GM23338 (cell line): ENCODE results near the gene RXYLT1. TPM values are rescaled to one million over a fixed set of nuclear protein-coding genes. Genes with fewer than 3 reads are reported as not detected.
"Not testable (repeated sequence)": the region's sequence is repeated elsewhere in the genome, so short reads cannot be mapped to it uniquely, and the experiment has no call there.

Source experiments
- ATAC-seq: fragments of 200-7000 bp; cut with Tn5 transposase; 3 replicates; pipeline ENCODE4 v1.9.1; 2020
- DNase-seq: peaks from one replicate; pipeline ENCODE4 v3.0.0-alpha.2; 2015; ENCODE audit warnings: low spot score
- H2AFZ ChIP-seq: fragments of 200-600 bp; sonication (generic); 2 replicates; pipeline ENCODE4 v1.8.0; 2016; ENCODE audit warnings: antibody characterized with exemption, mild to moderate bottlenecking, moderate library complexity
- H3F3A ChIP-seq: fragments of 200-600 bp; sonication (generic); replicated peaks from 2 replicates; pipeline ENCODE4 v1.8.0; 2017; ENCODE audit warnings: antibody characterized with exemption, mixed run types, low read depth
- H3K27ac ChIP-seq: fragments of 200-600 bp; sonication (generic); 2 replicates; pipeline ENCODE4 v1.6.1; 2016; ENCODE audit warnings: low read depth
- H3K27me3 ChIP-seq: fragments of 200-600 bp; sonication (generic); 2 replicates; pipeline ENCODE4 v1.8.0; 2016; ENCODE audit warnings: mild to moderate bottlenecking, mixed run types, moderate library complexity; ENCODE audit not compliant: insufficient read depth
- H3K36me3 ChIP-seq: fragments of 200-600 bp; sonication (generic); 2 replicates; pipeline ENCODE4 v1.8.0; 2016; ENCODE audit warnings: mild to moderate bottlenecking; ENCODE audit not compliant: insufficient read depth
- H3K4me1 ChIP-seq: fragments of 200-600 bp; sonication (generic); 2 replicates; pipeline ENCODE4 v1.8.0; 2016; ENCODE audit warnings: mild to moderate bottlenecking, moderate library complexity; ENCODE audit not compliant: insufficient read depth
- H3K4me2 ChIP-seq: fragments of 200-600 bp; sonication (generic); 2 replicates; pipeline ENCODE4 v1.7.1; 2017; ENCODE audit warnings: mixed run types
- H3K4me3 ChIP-seq: fragments of 200-600 bp; sonication (generic); 2 replicates; pipeline ENCODE4 v1.6.1; 2016; ENCODE audit warnings: mixed run types
- H3K79me2 ChIP-seq: fragments of 200-600 bp; sonication (generic); replicated peaks from 2 replicates; pipeline ENCODE4 v1.8.0; 2017; ENCODE audit warnings: mild to moderate bottlenecking; ENCODE audit not compliant: insufficient read depth
- H3K9me2 ChIP-seq: fragments of 200-600 bp; sonication (generic); 2 replicates; pipeline ENCODE4 v1.8.0; 2017; ENCODE audit not compliant: insufficient read depth
- H4K20me1 ChIP-seq: fragments of 200-600 bp; sonication (generic); replicated peaks from 2 replicates; pipeline ENCODE4 v1.8.0; 2017; ENCODE audit warnings: mild to moderate bottlenecking; ENCODE audit not compliant: insufficient read depth
- H3K27ac Mint-ChIP-seq: 2 replicates; pipeline ENCODE4 v1.8.0; 2020; ENCODE audit warnings: inconsistent platforms, mild to moderate bottlenecking, moderate library complexity, mixed read lengths
- H3K27me3 Mint-ChIP-seq: 3 replicates; pipeline ENCODE4 v1.8.0; 2022; ENCODE audit warnings: low read depth, mild to moderate bottlenecking, moderate library complexity, mixed read lengths, inconsistent platforms; ENCODE audit not compliant: insufficient read depth, poor library complexity
- H3K36me3 Mint-ChIP-seq: 3 replicates; pipeline ENCODE4 v1.8.0; 2021; ENCODE audit warnings: low read depth, mild to moderate bottlenecking, inconsistent platforms, moderate library complexity, mixed read lengths
- H3K4me1 Mint-ChIP-seq: 3 replicates; pipeline ENCODE4 v1.8.0; 2020; ENCODE audit warnings: mild to moderate bottlenecking, inconsistent platforms, mixed read lengths
- H3K4me3 Mint-ChIP-seq: 3 replicates; pipeline ENCODE4 v1.8.0; 2021; ENCODE audit warnings: moderate library complexity, mild to moderate bottlenecking, inconsistent platforms, mixed read lengths
- H3K9me3 Mint-ChIP-seq: 3 replicates; pipeline ENCODE4 v1.8.0; 2020; ENCODE audit warnings: moderate library complexity, mild to moderate bottlenecking, inconsistent platforms, mixed read lengths
- CREB1 ChIP-seq: fragments of 250-450 bp; sonication (Bioruptor Pico); IDR thresholded peaks from 2 replicates; pipeline ENCODE4 v1.5.0; 2020; ENCODE audit warnings: low read depth, mild to moderate bottlenecking, moderate library complexity
- CTCF ChIP-seq, 2 experiments: fragments of 200-600 bp in 1 of 2; sonication (generic) in 1 of 2; conservative IDR thresholded peaks; 2 replicates each; pipeline versions ENCODE4 v1.5.1 to v1.6.1; 2016 to 2017; ENCODE audit warnings: antibody characterized with exemption in 2 of 2, low read depth in 2 of 2, mild to moderate bottlenecking in 2 of 2, moderate library complexity in 1 of 2
- EZH2 ChIP-seq: fragments of 200-600 bp; sonication (generic); IDR thresholded peaks from one replicate; pipeline ENCODE4 v1.8.0; 2017; ENCODE audit warnings: antibody characterized with exemption, mild to moderate bottlenecking, low read depth; ENCODE audit not compliant: unreplicated experiment
- JUNB ChIP-seq: IDR thresholded peaks from one replicate; pipeline ENCODE4 v1.6.1; 2016; ENCODE audit warnings: antibody characterized with exemption; ENCODE audit not compliant: unreplicated experiment
- NANOG ChIP-seq: IDR thresholded peaks from 2 replicates; pipeline ENCODE4 v1.6.1; 2016; ENCODE audit warnings: antibody characterized with exemption, borderline replicate concordance
- REST ChIP-seq: IDR thresholded peaks from one replicate; pipeline ENCODE4 v1.6.1; 2018; ENCODE audit warnings: antibody characterized with exemption; ENCODE audit not compliant: unreplicated experiment
- STAT1 ChIP-seq: IDR thresholded peaks from one replicate; pipeline ENCODE4 v1.6.1; 2016; ENCODE audit warnings: antibody characterized with exemption; ENCODE audit not compliant: unreplicated experiment
- ZNF114 ChIP-seq: fragments of 250-450 bp; sonication (Bioruptor Pico); IDR thresholded peaks from 2 replicates; pipeline ENCODE4 v1.5.0; 2020; ENCODE audit warnings: mild to moderate bottlenecking, moderate library complexity
- polyA plus RNA-seq: library from polyadenylated mRNA; unstranded; fragments of >200 nt; fragmentation: Nextera tagmentation; extraction: Ambion mirVana; gene quantifications from 2 replicates; pipeline ENCODE4 v1.2.1, GENCODE V29; 2016
- total RNA-seq: library from RNA; depleted of rRNA; stranded (reverse); fragments of >200 nt; shearing (Covaris generic); gene quantifications from 2 replicates; pipeline ENCODE4 v1.2.3, GENCODE V29; 2014

The RXYLT1 gene
- total and polyA plus RNA-seq, 2 experiments from 2014 or later, result 10.1 to 11.1 TPM

- ATAC-seq, result no peak
- Histone ChIP-seq H3K4me3 (no peak overlapping the region), H3K4me1 (peaks cover 16% of the 10 kb centered on the region), H3K9me2 (no peaks in the 10 kb centered on the region), H3K27ac (no peak overlapping the region), H3K27me3 (peaks cover 19% of the 10 kb centered on the region), H3F3A (0 out of 2 replicates have a peak, but pooled peaks cover 7% of the 10 kb centered on the region), H3K4me2 (no peak overlapping the region), H2AFZ (no peak overlapping the region), H3K79me2 (peaks cover 20% of the 10 kb centered on the region; the same call in 1 of the 2 replicates), H4K20me1 (no peaks in the 10 kb centered on the region; the same call in 1 of the 2 replicates), H3K36me3 (no peaks in the 10 kb centered on the region)
- TF ChIP-seq STAT1 (no peak), CREB1 (no peak), JUNB (no peak), EZH2 (no peak), REST (no peak), CTCF (conservative IDR thresholded peaks at IDR 0.05; ENCODE audit: low read depth in 2 of 2) (no peak), ZNF114 (CRISPR knock-in tag) (no peak), NANOG (no peak)
- Mint-ChIP-seq H3K27me3 (peaks cover 10% of the 10 kb centered on the region), H3K9me3 (no peaks in the 10 kb centered on the region; the same call in 2 of the 3 replicates), H3K27ac (no peak overlapping the region), H3K4me1 (peaks cover 21% of the 10 kb centered on the region), H3K4me3 (no peak overlapping the region), H3K36me3 (peaks cover 2% of the 10 kb centered on the region; the same call in 1 of the 3 replicates)
- no peak for DNase-seq
Observed at GRCh38 chr12:63841571-63841970, 61.9 kb downstream of the RXYLT1 start.

- H3K27ac ChIP-seq, H3K36me3 Mint-ChIP-seq, H3K36me3 ChIP-seq, H4K20me1 ChIP-seq, ATAC-seq, H3F3A ChIP-seq, H3K9me3 Mint-ChIP-seq, H3K9me2 ChIP-seq, H3K27ac Mint-ChIP-seq, DNase-seq: not testable (repeated sequence)
- Histone ChIP-seq H3K4me3 (peak overlapping the region; percentile 99), H2AFZ (peak overlapping the region; percentile 97), H3K4me2 (peak overlapping the region; percentile 100), H3K79me2 (peaks cover 29% of the 10 kb centered on the region), H3K4me1 (peaks cover 16% of the 10 kb centered on the region), H3K27me3 (peaks cover 20% of the 10 kb centered on the region)
- peaks cover 10% of the 10 kb centered on the region for H3K27me3 Mint-ChIP-seq
- H3K4me1 Mint-ChIP-seq, result peaks cover 20% of the 10 kb centered on the region
- peak overlapping the region; percentile 81 for H3K4me3 Mint-ChIP-seq
Observed at GRCh38 chr12:63842750-63843149, 63.0 kb downstream of the RXYLT1 start.
